KG1 (cell line): ENCODE results near the gene KRT71.

Experiments
- DNase-seq: peaks from one replicate; lab custom pipeline; 2025; lab: John Stamatoyannopoulos, UW

The KRT71 gene

GRCh38 chr12:52575256-52575655 lies 22.3 kb upstream of the KRT71 start:
- no peak for DNase-seq

GRCh38 chr12:52573743-52574142 lies 20.8 kb upstream of the KRT71 start, which contains the start of gene KRT74:
KRT74 (minus strand) TSS chr12:52573843; CDS start chr12:52573777, 66 bp downstream.
- DNase-seq: no peak

GRCh38 chr12:52573306-52573705 lies 20.4 kb upstream of the KRT71 start:
- DNase-seq: no peak

- no peak for DNase-seq
These were observed 17.6 kb upstream of the KRT71 start for GRCh38 chr12:52570511-52570910.

GRCh38 chr12:52568111-52568510 lies 15.2 kb upstream of the KRT71 start:
- no peak for DNase-seq

GRCh38 chr12:52566847-52567291 lies 13.9 kb upstream of the KRT71 start:
- no peak for DNase-seq

GRCh38 chr12:52564582-52564981 lies 11.6 kb upstream of the KRT71 start:
- DNase-seq: no peak

- no peak for DNase-seq
These were observed 9.0 kb upstream of the KRT71 start for GRCh38 chr12:52561880-52562449.

- no peak for DNase-seq
These were observed 7.0 kb upstream of the KRT71 start for GRCh38 chr12:52559979-52560378.

GRCh38 chr12:52558781-52559445 lies 6.0 kb upstream of the KRT71 start:
- no peak for DNase-seq

- no peak for DNase-seq
These were observed 4.5 kb upstream of the KRT71 start for GRCh38 chr12:52557476-52557875.

- DNase-seq: no peak
These were observed 2.6 kb upstream of the KRT71 start for GRCh38 chr12:52555577-52555976.

GRCh38 chr12:52552055-52552454 lies 890 bp downstream of the KRT71 start:
- no peak for DNase-seq

- DNase-seq: no peak
These were observed 1.6 kb downstream of the KRT71 start for GRCh38 chr12:52551216-52551865.

- no peak for DNase-seq
These were observed 6.8 kb downstream of the KRT71 start for GRCh38 chr12:52546126-52546525.

- no peak for DNase-seq
These were observed 8.7 kb downstream of the KRT71 start for GRCh38 chr12:52543985-52544883.

GRCh38 chr12:52542785-52543318 lies 10.1 kb downstream of the KRT71 start:
- DNase-seq: no peak

- no peak for DNase-seq
These were observed 10.8 kb downstream of the KRT71 start for GRCh38 chr12:52542157-52542556.

GRCh38 chr12:52541709-52542108 lies 11.2 kb downstream of the KRT71 start:
- DNase-seq: no peak

GRCh38 chr12:52540531-52540930 lies 12.4 kb downstream of the KRT71 start:
- DNase-seq: no peak

GRCh38 chr12:52539821-52540173 lies 13.1 kb downstream of the KRT71 start:
- DNase-seq: no peak
